ENCODE measurements around the gene PAPPA2.

The PAPPA2 gene

DNA sequence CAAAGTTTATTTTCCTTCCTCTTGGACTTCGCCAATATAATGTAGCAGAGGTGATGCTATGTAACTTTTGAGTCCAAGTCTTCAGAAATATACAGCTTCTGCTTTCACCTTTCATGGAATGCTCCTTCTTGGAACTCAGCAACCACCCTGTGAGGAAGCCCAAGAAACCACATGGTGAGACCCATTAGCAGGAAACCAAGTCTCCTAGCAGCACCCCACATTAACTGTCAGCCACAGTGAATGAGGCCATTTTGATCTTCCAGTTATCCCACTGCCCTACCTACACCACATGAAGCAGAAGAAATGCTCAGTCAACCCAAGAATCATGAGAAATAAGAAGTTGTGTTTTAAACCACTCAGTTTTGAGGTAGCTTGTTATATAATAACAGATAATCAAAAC, 58.2 kb downstream of the PAPPA2 start:
- no peak for DNase-seq (ENCODE audit: extremely low read depth, low read depth)
- no peak overlapping the region for H3K4me3 ChIP-seq (replicated peaks; ENCODE audit: low read depth, low read length)
- TF ChIP-seq, protein P1, sequence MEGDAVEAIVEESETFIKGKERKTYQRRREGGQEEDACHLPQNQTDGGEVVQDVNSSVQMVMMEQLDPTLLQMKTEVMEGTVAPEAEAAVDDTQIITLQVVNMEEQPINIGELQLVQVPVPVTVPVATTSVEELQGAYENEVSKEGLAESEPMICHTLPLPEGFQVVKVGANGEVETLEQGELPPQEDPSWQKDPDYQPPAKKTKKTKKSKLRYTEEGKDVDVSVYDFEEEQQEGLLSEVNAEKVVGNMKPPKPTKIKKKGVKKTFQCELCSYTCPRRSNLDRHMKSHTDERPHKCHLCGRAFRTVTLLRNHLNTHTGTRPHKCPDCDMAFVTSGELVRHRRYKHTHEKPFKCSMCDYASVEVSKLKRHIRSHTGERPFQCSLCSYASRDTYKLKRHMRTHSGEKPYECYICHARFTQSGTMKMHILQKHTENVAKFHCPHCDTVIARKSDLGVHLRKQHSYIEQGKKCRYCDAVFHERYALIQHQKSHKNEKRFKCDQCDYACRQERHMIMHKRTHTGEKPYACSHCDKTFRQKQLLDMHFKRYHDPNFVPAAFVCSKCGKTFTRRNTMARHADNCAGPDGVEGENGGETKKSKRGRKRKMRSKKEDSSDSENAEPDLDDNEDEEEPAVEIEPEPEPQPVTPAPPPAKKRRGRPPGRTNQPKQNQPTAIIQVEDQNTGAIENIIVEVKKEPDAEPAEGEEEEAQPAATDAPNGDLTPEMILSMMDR (IDR thresholded peaks at IDR 0.05; ENCODE audit: low read depth, low read length, missing control alignments) = no peak

DNA sequence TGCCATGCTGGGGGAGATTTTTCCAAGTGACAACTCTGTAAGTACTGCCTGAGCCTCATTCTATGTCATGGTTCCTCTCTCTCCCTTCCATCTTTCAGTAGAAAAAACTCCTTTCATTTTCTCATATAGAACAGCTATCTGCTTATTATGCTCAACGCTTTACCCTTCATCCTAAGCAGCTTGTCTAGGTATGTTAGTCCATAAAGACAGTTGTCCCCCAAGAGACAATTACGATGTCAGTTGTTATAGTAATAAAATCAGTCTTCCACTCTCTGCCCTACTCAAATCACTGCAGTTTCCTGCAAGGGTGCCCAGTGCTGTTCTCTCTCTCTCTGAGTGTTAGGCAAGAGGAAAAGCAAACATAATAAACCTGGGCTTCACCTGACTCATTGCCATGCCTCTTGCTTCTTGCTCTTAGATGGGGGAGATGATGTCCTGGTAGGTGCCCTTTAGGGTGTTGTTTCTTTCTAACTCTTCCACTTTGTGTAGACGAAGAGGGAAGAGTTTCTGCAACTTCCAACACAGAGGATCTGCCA, 59.4 kb downstream of the PAPPA2 start:
- DNase-seq (ENCODE audit: extremely low read depth, low read depth) = no peak
- TF ChIP-seq, protein P1 (IDR thresholded peaks at IDR 0.05; ENCODE audit: low read depth, low read length, missing control alignments) = no peak
- H3K4me3 ChIP-seq (replicated peaks; ENCODE audit: low read depth, low read length) = no peak overlapping the region

DNA sequence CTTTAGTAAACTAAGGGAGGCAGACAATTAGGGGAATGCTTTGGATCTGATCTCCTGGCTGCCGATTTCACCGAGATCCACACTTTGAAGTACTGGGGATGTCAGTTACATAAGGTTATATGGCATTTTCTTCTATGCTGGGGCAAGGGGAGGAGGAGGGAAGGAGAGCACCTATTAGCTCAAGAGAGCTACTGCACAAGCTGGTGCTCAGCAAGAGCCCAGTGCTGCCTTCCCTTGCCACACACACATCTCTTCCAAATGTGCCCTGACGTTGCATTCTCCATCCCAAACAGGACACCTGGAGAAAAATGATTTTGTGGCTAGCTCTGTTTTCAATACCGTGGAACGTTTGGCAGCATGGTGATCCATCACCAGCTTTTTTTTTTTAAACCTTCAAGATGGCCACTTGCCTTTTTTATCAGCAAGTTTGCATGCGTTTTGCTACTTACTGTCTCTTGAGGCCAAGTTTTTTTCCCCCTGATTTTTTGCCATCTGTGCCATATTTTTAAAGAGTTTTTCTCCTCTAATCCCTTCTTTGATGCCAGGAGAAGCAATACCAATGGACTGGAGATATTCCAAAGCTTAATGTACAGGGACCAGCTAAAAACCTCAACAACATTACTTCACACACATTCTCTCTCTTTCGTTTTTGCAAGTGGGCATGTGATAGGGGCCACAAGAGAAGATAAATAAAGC, 66.6 kb downstream of the PAPPA2 start:
- no peak overlapping the region for H3K4me3 ChIP-seq (replicated peaks; ENCODE audit: low read depth, low read length)
- TF ChIP-seq, protein P1 (IDR thresholded peaks at IDR 0.05; ENCODE audit: low read depth, low read length, missing control alignments) = no peak
- DNase-seq (ENCODE audit: extremely low read depth, low read depth) = no peak

DNA sequence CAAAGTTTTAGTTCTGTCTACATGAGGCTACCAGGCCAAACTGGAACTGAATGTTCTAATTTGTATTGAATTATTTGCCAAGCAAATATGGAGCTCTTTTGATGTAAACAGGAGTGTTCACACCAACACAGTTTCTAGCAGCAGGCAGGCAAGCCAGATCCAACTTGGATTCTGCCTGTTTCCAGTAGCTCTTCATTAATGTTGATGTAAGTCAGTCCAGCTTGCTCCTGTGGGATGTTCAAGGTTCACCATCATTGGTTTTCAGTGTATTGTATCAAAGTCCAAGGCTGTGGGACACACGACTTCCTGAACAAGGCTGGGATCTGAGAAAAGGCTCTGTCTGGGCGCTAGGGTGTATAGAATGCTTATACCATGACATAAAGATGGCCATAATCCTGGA, 68.1 kb downstream of the PAPPA2 start:
- no peak overlapping the region for H3K4me3 ChIP-seq (replicated peaks; ENCODE audit: low read depth, low read length)
- TF ChIP-seq, protein P1 (IDR thresholded peaks at IDR 0.05; ENCODE audit: low read depth, low read length, missing control alignments) = no peak
- DNase-seq (ENCODE audit: extremely low read depth, low read depth) = no peak

DNA sequence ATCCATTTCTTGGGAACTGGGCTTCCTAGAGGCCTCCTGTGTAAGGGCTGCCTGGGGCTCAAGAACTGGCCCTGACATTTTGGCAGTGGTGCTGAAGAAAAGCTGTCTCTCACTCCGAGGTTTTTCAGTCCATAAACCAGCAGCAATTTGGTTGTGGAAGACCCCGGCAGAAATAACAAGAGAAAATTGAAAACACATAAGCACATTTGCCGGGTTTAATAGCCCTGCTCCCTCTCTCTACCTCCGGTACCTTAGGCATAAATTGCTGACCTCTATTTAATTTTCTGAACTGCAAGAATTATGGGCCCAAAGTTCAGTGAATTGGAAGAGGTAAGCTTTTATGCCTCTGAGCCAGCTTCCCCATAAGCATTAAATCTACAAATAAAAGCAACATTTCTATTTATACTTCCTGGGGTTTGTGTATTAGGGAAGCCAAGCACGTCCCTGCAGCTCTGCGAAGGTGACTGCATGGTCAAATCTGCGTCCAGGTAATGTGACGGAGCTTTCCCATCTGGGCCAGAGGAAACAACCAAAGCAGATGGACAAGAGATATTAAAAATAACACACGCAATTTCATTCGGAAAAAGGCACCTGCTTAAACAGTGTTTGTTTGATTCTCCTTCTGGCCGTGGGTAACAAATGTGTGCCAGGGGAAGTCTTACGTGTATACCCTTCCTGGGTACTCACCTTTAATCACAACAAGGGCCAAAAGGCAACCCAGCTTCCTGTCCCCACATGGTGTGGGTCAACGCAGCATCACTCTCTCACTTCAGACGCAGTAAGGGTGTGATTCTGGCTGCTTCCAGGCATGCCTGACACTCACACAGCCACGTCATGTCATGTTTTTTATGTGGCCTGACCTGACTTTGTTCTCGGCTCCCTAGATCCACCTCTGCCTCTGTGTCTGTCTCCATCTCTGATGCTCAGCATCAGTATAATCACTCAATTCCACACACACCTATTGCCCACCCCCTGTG, 69.2 kb downstream of the PAPPA2 start:
- TF ChIP-seq, protein P1 (IDR thresholded peaks at IDR 0.05; ENCODE audit: low read depth, low read length, missing control alignments) = no peak
- no peak for DNase-seq (ENCODE audit: extremely low read depth, low read depth)
- H3K4me3 ChIP-seq (replicated peaks; ENCODE audit: low read depth, low read length) = no peak overlapping the region

DNA sequence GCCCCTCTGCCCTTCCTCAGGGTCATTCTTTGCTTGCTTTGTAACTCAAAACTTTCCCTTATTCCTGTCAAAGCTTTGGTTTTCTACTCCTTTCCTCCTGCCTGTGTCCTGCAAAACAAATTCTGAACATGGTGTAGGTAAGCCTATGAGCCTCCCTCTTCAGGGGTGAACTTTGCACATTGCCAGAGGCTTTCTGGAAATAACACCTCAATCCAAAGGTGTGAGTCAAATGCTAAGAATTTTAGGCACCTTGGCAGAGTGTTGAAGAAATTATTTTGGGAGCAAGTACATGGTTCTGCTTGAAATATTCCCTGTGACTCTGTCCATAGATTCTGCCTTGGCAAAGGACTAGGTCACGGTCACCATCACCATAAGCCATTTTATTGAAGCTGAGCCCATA, 70.0 kb downstream of the PAPPA2 start:
- DNase-seq (ENCODE audit: extremely low read depth, low read depth) = no peak
- H3K4me3 ChIP-seq (replicated peaks; ENCODE audit: low read depth, low read length) = no peak overlapping the region
- TF ChIP-seq, protein P1 (IDR thresholded peaks at IDR 0.05; ENCODE audit: low read depth, low read length, missing control alignments) = no peak

Data from HFF-Myc (cell line).